K562 (cell line): ENCODE results near the gene AMIGO1. TPM values are rescaled to one million over a fixed set of nuclear protein-coding genes. Genes with fewer than 3 reads are reported as not detected.

Source experiments
- ATF2 ChIP-seq: sonication (generic); formaldehyde crosslinking; IDR thresholded peaks from 2 replicates; pipeline ENCODE4 v1.8.1; 2022; ENCODE audit warnings: missing genetic modification reagents
- CBX2 ChIP-seq: fragments of 200-600 bp; sonication (generic); IDR thresholded peaks from one replicate; pipeline ENCODE4 v1.6.1; 2012; ENCODE audit warnings: mild to moderate bottlenecking, low read length, inconsistent platforms; ENCODE audit not compliant: insufficient read depth, poor library complexity, severe bottlenecking
- DMBX1 ChIP-seq: fragments of 250-450 bp; sonication (Bioruptor Pico); IDR thresholded peaks from 2 replicates; pipeline ENCODE4 v1.8.0; 2022; ENCODE audit warnings: inconsistent platforms, mild to moderate bottlenecking, moderate library complexity, borderline replicate concordance
- EGR1 ChIP-seq: fragments of 450-650 bp; conservative IDR thresholded peaks from 2 replicates; pipeline ENCODE4 v1.6.1; 2017; ENCODE audit warnings: mild to moderate bottlenecking
- KDM5B ChIP-seq: fragments of 200-600 bp; sonication (generic); IDR thresholded peaks from 2 replicates; pipeline ENCODE4 v1.6.1; 2012; ENCODE audit warnings: low read depth, mild to moderate bottlenecking, moderate library complexity, low read length, control low read depth, inconsistent platforms; ENCODE audit not compliant: insufficient replicate concordance
- L3MBTL2 ChIP-seq: fragments of 450-650 bp; IDR thresholded peaks from 2 replicates; pipeline ENCODE4 v1.6.1; 2016; ENCODE audit warnings: mild to moderate bottlenecking, moderate library complexity
- PURB ChIP-seq: sonication (generic); formaldehyde crosslinking; IDR thresholded peaks from 2 replicates; pipeline ENCODE4 v1.9.0; 2021; ENCODE audit warnings: low read depth, mild to moderate bottlenecking, missing genetic modification reagents
- SMAD1 ChIP-seq: fragments of 150-350 bp; IDR thresholded peaks from 2 replicates; pipeline ENCODE4 v1.6.1; 2014; ENCODE audit warnings: low read length, low read depth; ENCODE audit not compliant: partially characterized antibody
- TAL1 ChIP-seq: fragments of 450-650 bp; IDR thresholded peaks from 2 replicates; pipeline ENCODE4 v1.6.1; 2016; ENCODE audit warnings: mild to moderate bottlenecking
- ZC3H8 ChIP-seq: fragments of 450-650 bp; IDR thresholded peaks from 2 replicates; pipeline ENCODE4 v1.6.1; 2017
- ZKSCAN1 ChIP-seq: fragments of 150-350 bp; IDR thresholded peaks from 2 replicates; pipeline ENCODE4 v1.6.1; 2016; ENCODE audit warnings: low read depth, low read length
- ZKSCAN8 ChIP-seq: fragments of 200-800 bp; sonication (Bioruptor generic); IDR thresholded peaks from 2 replicates; pipeline ENCODE4 v1.6.1; 2016; ENCODE audit warnings: missing genetic modification characterization, missing compliant biosample characterization
- ZNF12 ChIP-seq: sonication (generic); formaldehyde crosslinking; IDR thresholded peaks from 2 replicates; pipeline ENCODE4 v1.4.0; 2020; ENCODE audit warnings: mild to moderate bottlenecking, missing genetic modification reagents
- ZNF134 ChIP-seq: fragments of 250-450 bp; sonication (Bioruptor Pico); conservative IDR thresholded peaks from 2 replicates; pipeline ENCODE4 v1.4.0; 2020
- ZNF140 ChIP-seq: fragments of 250-450 bp; sonication (Bioruptor Pico); IDR thresholded peaks from 2 replicates; pipeline ENCODE4 v1.8.0; 2021; ENCODE audit warnings: moderate library complexity, mild to moderate bottlenecking, inconsistent platforms
- ZNF175 ChIP-seq: fragments of 200-800 bp; sonication (Bioruptor generic); IDR thresholded peaks from 2 replicates; pipeline ENCODE4 v1.6.1; 2016; ENCODE audit warnings: low read depth, mild to moderate bottlenecking, missing genetic modification characterization, missing compliant biosample characterization
- ZNF239 ChIP-seq: fragments of 250-450 bp; sonication (Bioruptor Pico); IDR thresholded peaks from 2 replicates; pipeline ENCODE4 v1.4.0; 2020; ENCODE audit warnings: mild to moderate bottlenecking
- ZNF274 ChIP-seq: IDR thresholded peaks from 2 replicates; pipeline ENCODE4 v1.6.1; 2011; ENCODE audit warnings: low read depth, mild to moderate bottlenecking, low read length, moderate library complexity, borderline replicate concordance
- ZNF324 ChIP-seq: fragments of 250-450 bp; sonication (Bioruptor Pico); IDR thresholded peaks from 2 replicates; pipeline ENCODE4 v1.4.0; 2020; ENCODE audit warnings: mild to moderate bottlenecking
- ZNF586 ChIP-seq: fragments of 450-650 bp; formaldehyde crosslinking; conservative IDR thresholded peaks from 2 replicates; pipeline ENCODE4 v1.4.0; 2020; ENCODE audit warnings: mild to moderate bottlenecking, moderate library complexity
- ZNF592 ChIP-seq: fragments of 450-650 bp; IDR thresholded peaks from 2 replicates; pipeline ENCODE4 v1.6.1; 2017; ENCODE audit warnings: antibody characterized with exemption, mild to moderate bottlenecking
- polyA plus RNA-seq, 8 experiments: library from polyadenylated mRNA; depleted of rRNA in 4 of 8; stranded (reverse) in 5 of 8; unstranded in 3 of 8; fragments of >200 nt; fragmentation: Nextera tagmentation in 2 of 8; fragmentation: Illumina TruSeq in 1 of 8; extraction: Ambion mirVana in 2 of 8; extraction: Trizol in 1 of 8; gene quantifications; 2 replicates each; pipeline versions ENCODE4 v1.2.1 to v1.2.3, GENCODE V29; 2011 to 2014; ENCODE audit warnings: inconsistent platforms in 1 of 8, missing spikeins in 1 of 8
- total RNA-seq, 7 experiments: library from RNA; depleted of rRNA in 6 of 7; stranded (reverse); fragments of >200 nt in 6 of 7; fragmentation: Illumina TruSeq in 2 of 7; extraction: Trizol in 2 of 7; gene quantifications; 2 replicates each; pipeline versions ENCODE4 v1.2.1 to v1.2.3, GENCODE V29; 2011 to 2021; ENCODE audit warnings: low replicate concordance in 1 of 7
- TF ChIP-seq, protein P1 (sequence below): fragments of 450-650 bp; formaldehyde crosslinking; IDR thresholded peaks from 2 replicates; pipeline ENCODE4 v1.4.0; 2020; ENCODE audit warnings: mild to moderate bottlenecking, moderate library complexity
- TF ChIP-seq, protein P2 (sequence below): fragments of 250-450 bp; sonication (Bioruptor Pico); IDR thresholded peaks from 2 replicates; pipeline ENCODE4 v1.8.0; 2021; ENCODE audit warnings: moderate library complexity, mild to moderate bottlenecking, inconsistent platforms

The AMIGO1 gene
- total and polyA plus RNA-seq, 9 of the 15 experiments (the other 6 are each of a cell fraction or from before 2014, with no cell fraction given), result 0.24 to 1.0 (median 0.54) TPM

DNA sequence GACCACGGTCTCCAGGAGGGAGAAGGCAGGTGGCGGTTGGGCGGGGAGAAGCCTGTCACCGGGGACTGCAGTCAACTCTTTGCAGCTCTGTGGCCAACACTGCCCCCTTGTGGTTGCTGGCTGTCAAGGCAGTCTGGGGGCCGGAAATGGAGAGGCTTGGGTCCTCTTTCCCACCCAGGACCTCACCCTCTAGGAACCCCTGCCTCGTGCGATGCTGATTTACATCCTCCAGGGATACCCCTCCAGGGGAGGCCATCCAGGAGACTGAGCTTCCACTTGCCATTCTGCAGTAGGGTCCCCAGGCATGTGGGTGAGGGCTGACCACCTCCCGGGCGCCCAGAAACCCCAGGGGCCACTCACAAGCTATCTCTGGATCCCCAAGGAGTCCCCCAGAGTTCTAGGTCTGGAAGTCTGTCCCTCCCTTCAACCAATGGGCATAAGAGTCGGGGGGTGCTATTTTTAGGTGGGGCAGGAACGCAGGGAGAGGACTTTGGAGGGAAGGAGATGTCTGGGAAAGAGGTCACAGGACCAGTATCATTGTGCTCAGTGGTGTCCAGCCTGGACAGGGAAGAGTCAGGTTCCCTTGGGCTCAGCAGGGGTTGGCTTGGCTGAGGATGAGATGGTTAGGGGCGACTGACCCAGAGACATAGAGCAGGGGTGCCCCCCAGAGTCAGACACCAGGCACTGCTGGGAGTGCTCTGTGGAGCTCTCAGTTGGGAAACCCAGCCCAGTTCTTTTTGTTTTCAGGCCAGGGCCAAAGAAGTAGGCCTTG is 23.0 kb upstream of the AMIGO1 start (continued):
- TF ChIP-seq ZNF324 (no peak), ZNF12 (CRISPR knock-in tag) (no peak), ZKSCAN8 (no peak), ZNF175 (CRISPR knock-in tag) (no peak), CBX2 (no peak), PURB (CRISPR knock-in tag) (no peak), KDM5B (no peak), EGR1 (no peak), SMAD1 (no peak), ATF2 (no peak), ZNF140 (CRISPR knock-in tag) (no peak), ZNF134 (CRISPR knock-in tag) (no peak), L3MBTL2 (peak; percentile 55; the same call in 1 of the 2 replicates), ZKSCAN1 (no peak), ZNF592 (no peak), ZNF239 (no peak), DMBX1 (CRISPR knock-in tag) (no peak), ZNF586 (CRISPR knock-in tag) (no peak), TAL1 (no peak), ZNF274 (no peak), ZC3H8 (no peak)
- TF ChIP-seq, protein P1, sequence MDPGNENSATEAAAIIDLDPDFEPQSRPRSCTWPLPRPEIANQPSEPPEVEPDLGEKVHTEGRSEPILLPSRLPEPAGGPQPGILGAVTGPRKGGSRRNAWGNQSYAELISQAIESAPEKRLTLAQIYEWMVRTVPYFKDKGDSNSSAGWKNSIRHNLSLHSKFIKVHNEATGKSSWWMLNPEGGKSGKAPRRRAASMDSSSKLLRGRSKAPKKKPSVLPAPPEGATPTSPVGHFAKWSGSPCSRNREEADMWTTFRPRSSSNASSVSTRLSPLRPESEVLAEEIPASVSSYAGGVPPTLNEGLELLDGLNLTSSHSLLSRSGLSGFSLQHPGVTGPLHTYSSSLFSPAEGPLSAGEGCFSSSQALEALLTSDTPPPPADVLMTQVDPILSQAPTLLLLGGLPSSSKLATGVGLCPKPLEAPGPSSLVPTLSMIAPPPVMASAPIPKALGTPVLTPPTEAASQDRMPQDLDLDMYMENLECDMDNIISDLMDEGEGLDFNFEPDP (CRISPR knock-in tag), result no peak
- TF ChIP-seq, protein P2, sequence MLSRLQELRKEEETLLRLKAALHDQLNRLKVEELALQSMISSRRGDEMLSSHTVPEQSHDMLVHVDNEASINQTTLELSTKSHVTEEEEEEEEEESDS (CRISPR knock-in tag), result no peak
